HepG2 (cell line): ENCODE results near the gene SLC9B2. TPM values are rescaled to one million over a fixed set of nuclear protein-coding genes. Genes with fewer than 3 reads are reported as not detected.

Experiments used
- ATAC-seq: fragments of 200-7000 bp; cut with Tn5 transposase; 3 replicates; pipeline ENCODE4 v1.9.1; 2020; ENCODE audit warnings: mild to moderate bottlenecking, moderate library complexity
- BruUV-seq: library from RNA; stranded (reverse); fragments of 400-500 nt; replicated peaks from 2 replicates; lab custom pipeline; 2021; lab: Mats Ljungman, UMichigan
- CTCF ChIA-PET: fragments of 300-600 bp; formaldehyde crosslinking; extraction: SDS; loops from one replicate; lab custom pipeline; 2021; ENCODE audit warnings: low total read pairs, inconsistent platforms, low intra/inter-chr PET ratio; lab: Yijun Ruan, JAX
- POLR2A ChIA-PET: fragments of 350-600 bp; sonication (Branson Sonifier 250); formaldehyde crosslinking; loops from one replicate; lab custom pipeline; 2020; ENCODE audit warnings: antibody characterized with exemption, inconsistent platforms; lab: Yijun Ruan, JAX
- DNase-seq: peaks from one replicate; pipeline ENCODE4 v3.0.0-alpha.2; 2015; ENCODE audit warnings: low spot score
- FAIRE-seq: peaks from 3 replicates; lab custom pipeline; 2011; peaks lifted over from hg19 to GRCh38; lab: Jason Lieb, UNC
- H2AFZ ChIP-seq: one replicate; pipeline ENCODE4 v1.6.1; 2011; ENCODE audit warnings: low read length, inconsistent platforms
- H3K27ac ChIP-seq: fragments of 300-600 bp; 3 replicates; pipeline ENCODE4 v1.8.0; 2011; ENCODE audit warnings: mixed run types, mild to moderate bottlenecking, mixed read lengths, low read length, inconsistent platforms; ENCODE audit not compliant: insufficient read depth; ENCODE audit errors: extremely low read length
- H3K27me3 ChIP-seq, 2 experiments: fragments of 200-600 bp in 1 of 2; 2 replicates in 1 of 2; 3 replicates in 1 of 2; pipeline versions ENCODE4 v1.6.0 to v1.8.0; 2011; ENCODE audit warnings: low read length in 2 of 2, mild to moderate bottlenecking in 2 of 2, moderate library complexity in 2 of 2, inconsistent platforms in 1 of 2; ENCODE audit not compliant: insufficient read depth in 2 of 2, control insufficient read depth in 1 of 2
- H3K36me3 ChIP-seq, 2 experiments: fragments of 200-600 bp in 1 of 2; replicated peaks in 1 of 2; 2 replicates in 1 of 2; 3 replicates in 1 of 2; pipeline versions ENCODE4 v1.5.1 to v1.8.0; 2011; ENCODE audit warnings: low read length in 2 of 2, inconsistent platforms in 1 of 2; ENCODE audit not compliant: insufficient read depth in 2 of 2, control insufficient read depth in 1 of 2
- H3K4me1 ChIP-seq: 2 replicates; pipeline ENCODE4 v1.5.1; 2012; ENCODE audit warnings: low read length, inconsistent platforms; ENCODE audit not compliant: insufficient read depth
- H3K4me2 ChIP-seq: 2 replicates; pipeline ENCODE4 v1.6.0; 2011; ENCODE audit warnings: low read depth, low read length, inconsistent platforms
- H3K4me3 ChIP-seq, 3 experiments: fragments of 200-600 bp in 1 of 3; sonication (generic), shearing (Covaris generic) in 1 of 3; replicated peaks in 1 of 3; 2 replicates each; pipeline ENCODE4 v1.5.1; 2011 to 2016; ENCODE audit warnings: low read length in 3 of 3, inconsistent platforms in 2 of 3, low read depth in 2 of 3, mild to moderate bottlenecking in 2 of 3, control low read depth in 1 of 3, mixed read lengths in 1 of 3; ENCODE audit not compliant: insufficient read depth in 1 of 3
- H3K79me2 ChIP-seq: one replicate; pipeline ENCODE4 v1.6.1; 2011; ENCODE audit warnings: low read length, inconsistent platforms; ENCODE audit not compliant: insufficient read depth
- H3K9ac ChIP-seq: 2 replicates; pipeline ENCODE4 v1.6.0; 2011; ENCODE audit warnings: mild to moderate bottlenecking, low read depth, low read length, inconsistent platforms; ENCODE audit not compliant: insufficient read depth
- H3K9me3 ChIP-seq: 2 replicates; pipeline ENCODE4 v1.5.1; 2012; ENCODE audit warnings: mild to moderate bottlenecking, low read length
- H4K20me1 ChIP-seq: 2 replicates; pipeline ENCODE4 v1.6.0; 2011; ENCODE audit warnings: inconsistent platforms, mild to moderate bottlenecking, low read length, moderate library complexity; ENCODE audit not compliant: insufficient read depth
- ATRX ChIP-seq: sonication (generic); formaldehyde crosslinking; IDR thresholded peaks from 2 replicates; pipeline ENCODE4 v1.4.0; 2020; ENCODE audit warnings: missing genetic modification reagents, borderline replicate concordance
- ELF4 ChIP-seq: sonication (generic); formaldehyde crosslinking; IDR thresholded peaks from 2 replicates; pipeline ENCODE4 v1.5.0; 2020; ENCODE audit warnings: missing genetic modification reagents, mild to moderate bottlenecking, moderate library complexity, borderline replicate concordance
- HNRNPLL ChIP-seq: fragments of 200-400 bp; formaldehyde crosslinking; IDR thresholded peaks from 2 replicates; pipeline ENCODE4 v1.6.1; 2017; ENCODE audit warnings: mild to moderate bottlenecking, low read depth, low read length; ENCODE audit not compliant: poor library complexity, severe bottlenecking
- IRF1 ChIP-seq: sonication (generic); formaldehyde crosslinking; IDR thresholded peaks from 2 replicates; pipeline ENCODE4 v1.4.0; 2020; ENCODE audit warnings: low read depth, mild to moderate bottlenecking, missing genetic modification reagents
- PHF20 ChIP-seq: sonication (generic); formaldehyde crosslinking; IDR thresholded peaks from 2 replicates; pipeline ENCODE4 v1.5.0; 2020; ENCODE audit warnings: mild to moderate bottlenecking, missing genetic modification reagents
- SUZ12 ChIP-seq: fragments of 150-350 bp; IDR thresholded peaks from 2 replicates; pipeline ENCODE4 v1.6.1; 2014; ENCODE audit warnings: low read depth, low read length
- ZNF10 ChIP-seq: sonication (generic); formaldehyde crosslinking; IDR thresholded peaks from 2 replicates; pipeline ENCODE4 v1.4.0; 2020; ENCODE audit warnings: mild to moderate bottlenecking, low read depth, missing genetic modification reagents, borderline replicate concordance
- ZNF546 ChIP-seq: sonication (generic); formaldehyde crosslinking; conservative IDR thresholded peaks from 2 replicates; pipeline ENCODE4 v1.8.1; 2023; ENCODE audit warnings: mild to moderate bottlenecking, missing genetic modification reagents
- ZNF75D ChIP-seq: sonication (generic); formaldehyde crosslinking; IDR thresholded peaks from 2 replicates; pipeline ENCODE4 v1.8.1; 2023; ENCODE audit warnings: missing genetic modification reagents, mild to moderate bottlenecking, borderline replicate concordance
- ZNF773 ChIP-seq: sonication (generic); formaldehyde crosslinking; IDR thresholded peaks from 2 replicates; pipeline ENCODE4 v1.4.0; 2020; ENCODE audit warnings: missing genetic modification reagents, borderline replicate concordance
- WGBS: methylation state at CpG from one replicate; pipeline ENCODE4 v1.1.6; 2017; ENCODE audit warnings: low lambda C conversion rate; 5-methylcytosine and 5-hydroxymethylcytosine counted together
- in situ Hi-C: cut with HindIII; loops from 2 replicates; pipeline ENCODE4 v1.10.0; 2017; ENCODE audit warnings: low pct_unique_long_range_greater_than_20kb; ENCODE audit not compliant: extremely low pct_ligation_motif_present
- intact Hi-C: fragments of 100-400 bp; cut with micrococcal nuclease; formaldehyde crosslinking; loops from one replicate; pipeline ENCODE4 v1.10.0; 2022; ENCODE audit not compliant: unreplicated experiment
- polyA plus RNA-seq, 8 experiments: library from polyadenylated mRNA; depleted of rRNA in 3 of 8; stranded (reverse) in 7 of 8; unstranded in 1 of 8; fragments of >200 nt; fragmentation: Illumina TruSeq in 4 of 8; extraction: Trizol in 4 of 8; gene quantifications; 2 replicates each; pipeline versions ENCODE4 v1.2.1 to v1.2.3, GENCODE V29; 2011 to 2016; ENCODE audit warnings: low read depth in 4 of 8, missing spikeins in 1 of 8, mixed read lengths in 1 of 8; ENCODE audit not compliant: insufficient read depth in 1 of 8
- total RNA-seq, 5 experiments: library from RNA; depleted of rRNA; stranded (reverse); fragments of >200 nt; fragmentation: Illumina TruSeq; extraction: Trizol; gene quantifications; 2 replicates each; pipeline ENCODE4 v1.2.3, GENCODE V29; 2016; ENCODE audit warnings: low read depth in 1 of 5

The SLC9B2 gene
- total and polyA plus RNA-seq, 2 of the 13 experiments (the other 11 are each of a cell fraction or from before 2014, with no cell fraction given) = 23.5 to 38.5 TPM

- ATAC-seq (no peak), FAIRE-seq (no peak), DNase-seq (no peak)
- Histone ChIP-seq H3K4me2 (no peak overlapping the region), H3K4me1 (no peaks in the 10 kb centered on the region), H3K4me3 (no peak overlapping the region), H3K27ac (no peak overlapping the region), H3K36me3 (peaks cover 2 to 28% of the 10 kb centered on the region in 2 experiments), H3K9ac (no peak overlapping the region), H4K20me1 (no peaks in the 10 kb centered on the region), H2AFZ (no peak overlapping the region), H3K79me2 (no peaks in the 10 kb centered on the region), H3K27me3 (no peaks in the 10 kb centered on the region), H3K9me3 (no peaks in the 10 kb centered on the region)
- ChIA-PET POLR2A (interaction anchor here (1.1 kb wide), 1 partner anchor 23 kb away, joined by 4 read pairs; no protein-coding TSS in a partner anchor), CTCF (no interaction called here)
- BruUV-seq = no TSS peak
- 97% methylated on average over 3 of the region's 3 CpGs for WGBS
- in situ Hi-C loops (no loop called here), intact Hi-C loops (no loop called here)
- TF ChIP-seq ELF4 (CRISPR knock-in tag) (no peak), IRF1 (CRISPR knock-in tag) (no peak), PHF20 (CRISPR knock-in tag) (no peak)
Measured at GRCh38 chr4:103052779-103053178, 23.8 kb downstream of the SLC9B2 start.

- no TSS peak for BruUV-seq
- Histone ChIP-seq H3K4me1 (no peaks in the 10 kb centered on the region), H3K9ac (no peak overlapping the region), H3K27ac (no peak overlapping the region), H2AFZ (no peak overlapping the region), H3K79me2 (no peaks in the 10 kb centered on the region), H3K27me3 (no peaks in the 10 kb centered on the region), H4K20me1 (no peaks in the 10 kb centered on the region), H3K4me2 (no peak overlapping the region), H3K4me3 (no peak overlapping the region), H3K9me3 (no peaks in the 10 kb centered on the region), H3K36me3 (peaks cover 2 to 31% of the 10 kb centered on the region in 2 experiments)
- 93% methylated on average over 3 of the region's 3 CpGs for WGBS
- FAIRE-seq (no peak), ATAC-seq (no peak), DNase-seq (no peak)
- intact Hi-C loops (no loop called here), in situ Hi-C loops (no loop called here)
- POLR2A ChIA-PET = interaction anchor here (1.1 kb wide), 1 partner anchor 23 kb away, joined by 4 read pairs; no protein-coding TSS in a partner anchor
- TF ChIP-seq SUZ12 (no peak), ZNF773 (CRISPR knock-in tag) (no peak), HNRNPLL (no peak), ZNF10 (CRISPR knock-in tag) (no peak), ATRX (no peak), ZNF546 (CRISPR knock-in tag) (no peak), ZNF75D (CRISPR knock-in tag) (no peak)
- CTCF ChIA-PET = no interaction called here
Measured at GRCh38 chr4:103052145-103052544, 24.4 kb downstream of the SLC9B2 start.
